ENCODE results near the gene C1D.

Gene C1D

GRCh38 chr2:68098291-68098797, 35.5 kb upstream of the C1D start:
- H3K27ac ChIP-seq (ENCODE audit: low read depth, low read length, poor library complexity, severe bottlenecking): no peak overlapping the region

GRCh38 chr2:68094111-68094510, 31.3 kb upstream of the C1D start:
- Histone ChIP-seq H3F3A (ENCODE audit: insufficient read depth, low read length) (no peaks in the 10 kb centered on the region), H3K79me2 (ENCODE audit: insufficient read depth, low read length) (no peaks in the 10 kb centered on the region), H3K27me3 (ENCODE audit: insufficient read depth, low read length) (no peaks in the 10 kb centered on the region), H3K4me2 (ENCODE audit: low read length) (no peak overlapping the region), H3K27ac (ENCODE audit: low read depth, low read length, poor library complexity, severe bottlenecking) (no peak overlapping the region), H3K36me3 (ENCODE audit: insufficient read depth, low read length) (no peaks in the 10 kb centered on the region), H4K20me1 (ENCODE audit: insufficient read depth, low read length) (no peaks in the 10 kb centered on the region), H3K9ac (ENCODE audit: low read length) (no peak overlapping the region), H3K9me2 (ENCODE audit: low read depth, low read length) (no peaks in the 10 kb centered on the region), H3K9me3 (ENCODE audit: low read length) (peaks cover 2% of the 10 kb centered on the region; the same call in 1 of the 2 replicates), H2AFZ (ENCODE audit: low read length) (no peak overlapping the region), H3K4me3 (ENCODE audit: low read depth, low read length, poor library complexity, severe bottlenecking) (no peak overlapping the region), H3K4me1 (ENCODE audit: insufficient read depth, low read length, severe bottlenecking) (no peaks in the 10 kb centered on the region)
- TF ChIP-seq EZH2 (IDR thresholded peaks at IDR 0.05; ENCODE audit: borderline replicate concordance, low read length) (no peak), CTCF (IDR thresholded peaks at IDR 0.05; ENCODE audit: low read length) (no peak)

More at GRCh38 chr2:68098291-68098797, 35.5 kb upstream of the C1D start:
- H3K4me2 ChIP-seq (ENCODE audit: low read length): no peak overlapping the region
- H3K9me3 ChIP-seq (ENCODE audit: low read length): peaks cover 2% of the 10 kb centered on the region; the same call in 1 of the 2 replicates
- no peaks in the 10 kb centered on the region for H3K27me3 ChIP-seq (ENCODE audit: insufficient read depth, low read length)
- H3K4me3 ChIP-seq (ENCODE audit: low read depth, low read length, poor library complexity, severe bottlenecking): no peak overlapping the region
- no peaks in the 10 kb centered on the region for H3K36me3 ChIP-seq (ENCODE audit: insufficient read depth, low read length)
- no peaks in the 10 kb centered on the region for H3F3A ChIP-seq (ENCODE audit: insufficient read depth, low read length)
- no peak overlapping the region for H3K9ac ChIP-seq (ENCODE audit: low read length)
- no peaks in the 10 kb centered on the region for H3K4me1 ChIP-seq (ENCODE audit: insufficient read depth, low read length, severe bottlenecking)
- H3K79me2 ChIP-seq (ENCODE audit: insufficient read depth, low read length): no peaks in the 10 kb centered on the region
- H4K20me1 ChIP-seq (ENCODE audit: insufficient read depth, low read length): no peaks in the 10 kb centered on the region
- TF ChIP-seq EZH2 (IDR thresholded peaks at IDR 0.05; ENCODE audit: borderline replicate concordance, low read length) (no peak), CTCF (IDR thresholded peaks at IDR 0.05; ENCODE audit: low read length) (no peak)
- H3K9me2 ChIP-seq (ENCODE audit: low read depth, low read length): no peaks in the 10 kb centered on the region
- H2AFZ ChIP-seq (ENCODE audit: low read length): no peak overlapping the region

- no peaks in the 10 kb centered on the region for H3K27me3 ChIP-seq (ENCODE audit: insufficient read depth, low read length)
- H3K9ac ChIP-seq (ENCODE audit: low read length): no peak overlapping the region
- no peaks in the 10 kb centered on the region for H3K9me3 ChIP-seq (ENCODE audit: low read length)
- H2AFZ ChIP-seq (ENCODE audit: low read length): no peak overlapping the region
- no peaks in the 10 kb centered on the region for H3K36me3 ChIP-seq (ENCODE audit: insufficient read depth, low read length)
- TF ChIP-seq EZH2 (IDR thresholded peaks at IDR 0.05; ENCODE audit: borderline replicate concordance, low read length) (no peak), CTCF (IDR thresholded peaks at IDR 0.05; ENCODE audit: low read length) (no peak)
- H3K4me1 ChIP-seq (ENCODE audit: insufficient read depth, low read length, severe bottlenecking): no peaks in the 10 kb centered on the region
- H4K20me1 ChIP-seq (ENCODE audit: insufficient read depth, low read length): no peaks in the 10 kb centered on the region
- H3K9me2 ChIP-seq (ENCODE audit: low read depth, low read length): no peaks in the 10 kb centered on the region
- H3K4me2 ChIP-seq (ENCODE audit: low read length): no peak overlapping the region
- no peak overlapping the region for H3K4me3 ChIP-seq (ENCODE audit: low read depth, low read length, poor library complexity, severe bottlenecking)
- no peaks in the 10 kb centered on the region for H3K79me2 ChIP-seq (ENCODE audit: insufficient read depth, low read length)
- no peak overlapping the region for H3K27ac ChIP-seq (ENCODE audit: low read depth, low read length, poor library complexity, severe bottlenecking)
- no peaks in the 10 kb centered on the region for H3F3A ChIP-seq (ENCODE audit: insufficient read depth, low read length)
Measured at GRCh38 chr2:68093634-68094033, 30.8 kb upstream of the C1D start.
